ENCODE measurements around the gene SVEP1.

The SVEP1 gene

GRCh38 chr9:110463499-110463898 lies 116.0 kb downstream of the SVEP1 start:
- Mint-ChIP-seq H3K9me3 (no peaks in the 10 kb centered on the region), H3K27me3 (no peaks in the 10 kb centered on the region), H3K4me3 (no peak overlapping the region), H3K27ac (no peak overlapping the region), H3K4me1 (no peaks in the 10 kb centered on the region), H3K36me3 (no peaks in the 10 kb centered on the region)
- DNase-seq: no peak
- CTCF ChIA-PET: no interaction called here

- no peak for DNase-seq
- no peak overlapping the region for H3K4me3 Mint-ChIP-seq
- no peak overlapping the region for H3K27ac Mint-ChIP-seq
- H3K36me3 Mint-ChIP-seq: no peaks in the 10 kb centered on the region
- CTCF ChIA-PET: no interaction called here
- no peaks in the 10 kb centered on the region for H3K27me3 Mint-ChIP-seq
- H3K9me3 Mint-ChIP-seq: no peaks in the 10 kb centered on the region
- H3K4me1 Mint-ChIP-seq: no peaks in the 10 kb centered on the region
Measured at GRCh38 chr9:110457245-110457644, 122.3 kb downstream of the SVEP1 start.

- CTCF ChIA-PET: no interaction called here
- Mint-ChIP-seq H3K27me3 (no peaks in the 10 kb centered on the region), H3K4me3 (no peak overlapping the region), H3K27ac (no peak overlapping the region), H3K4me1 (no peaks in the 10 kb centered on the region), H3K36me3 (no peaks in the 10 kb centered on the region), H3K9me3 (no peaks in the 10 kb centered on the region)
- no peak for DNase-seq
Measured at GRCh38 chr9:110456681-110457080, 122.9 kb downstream of the SVEP1 start.

GRCh38 chr9:110455860-110456259 lies 123.7 kb downstream of the SVEP1 start:
- Mint-ChIP-seq H3K36me3 (no peaks in the 10 kb centered on the region), H3K27me3 (no peaks in the 10 kb centered on the region), H3K9me3 (no peaks in the 10 kb centered on the region), H3K4me3 (no peak overlapping the region), H3K27ac (no peak overlapping the region), H3K4me1 (no peaks in the 10 kb centered on the region)
- CTCF ChIA-PET: no interaction called here
- DNase-seq: no peak

GRCh38 chr9:110452227-110452801 lies 127.2 kb downstream of the SVEP1 start:
- Mint-ChIP-seq H3K27ac (no peak overlapping the region), H3K9me3 (no peaks in the 10 kb centered on the region), H3K4me3 (no peak overlapping the region), H3K27me3 (no peaks in the 10 kb centered on the region), H3K4me1 (no peaks in the 10 kb centered on the region), H3K36me3 (no peaks in the 10 kb centered on the region)
- CTCF ChIA-PET: no interaction called here
- no peak for DNase-seq

GRCh38 chr9:110451726-110452125 lies 127.8 kb downstream of the SVEP1 start:
- no peaks in the 10 kb centered on the region for H3K27me3 Mint-ChIP-seq
- H3K9me3 Mint-ChIP-seq: no peaks in the 10 kb centered on the region
- H3K27ac Mint-ChIP-seq: no peak overlapping the region
- no peak for DNase-seq
- CTCF ChIA-PET: no interaction called here
- no peak overlapping the region for H3K4me3 Mint-ChIP-seq
- no peaks in the 10 kb centered on the region for H3K4me1 Mint-ChIP-seq
- H3K36me3 Mint-ChIP-seq: no peaks in the 10 kb centered on the region

- no peaks in the 10 kb centered on the region for H3K36me3 Mint-ChIP-seq
- H3K4me1 Mint-ChIP-seq: no peaks in the 10 kb centered on the region
- no peak overlapping the region for H3K4me3 Mint-ChIP-seq
- H3K27me3 Mint-ChIP-seq: no peaks in the 10 kb centered on the region
- CTCF ChIA-PET: no interaction called here
- DNase-seq: no peak
- no peak overlapping the region for H3K27ac Mint-ChIP-seq
- peaks cover 2% of the 10 kb centered on the region for H3K9me3 Mint-ChIP-seq
Measured at GRCh38 chr9:110447476-110447875, 132.1 kb downstream of the SVEP1 start.

GRCh38 chr9:110446171-110446570 lies 133.4 kb downstream of the SVEP1 start:
- H3K4me3 Mint-ChIP-seq: no peak overlapping the region
- CTCF ChIA-PET: no interaction called here
- H3K36me3 Mint-ChIP-seq: no peaks in the 10 kb centered on the region
- DNase-seq: no peak
- no peak overlapping the region for H3K27ac Mint-ChIP-seq
- no peaks in the 10 kb centered on the region for H3K4me1 Mint-ChIP-seq
- H3K27me3 Mint-ChIP-seq: no peaks in the 10 kb centered on the region
- peaks cover 2% of the 10 kb centered on the region for H3K9me3 Mint-ChIP-seq

- H3K36me3 Mint-ChIP-seq: no peaks in the 10 kb centered on the region
- DNase-seq: no peak
- no peak overlapping the region for H3K27ac Mint-ChIP-seq
- no peaks in the 10 kb centered on the region for H3K4me1 Mint-ChIP-seq
- H3K27me3 Mint-ChIP-seq: no peaks in the 10 kb centered on the region
- CTCF ChIA-PET: no interaction called here
- H3K9me3 Mint-ChIP-seq: peaks cover 2% of the 10 kb centered on the region
- no peak overlapping the region for H3K4me3 Mint-ChIP-seq
Measured at GRCh38 chr9:110444911-110445310, 134.6 kb downstream of the SVEP1 start.

- no peak overlapping the region for H3K27ac Mint-ChIP-seq
- no peaks in the 10 kb centered on the region for H3K27me3 Mint-ChIP-seq
- H3K4me1 Mint-ChIP-seq: no peaks in the 10 kb centered on the region
- CTCF ChIA-PET: no interaction called here
- H3K36me3 Mint-ChIP-seq: no peaks in the 10 kb centered on the region
- DNase-seq: no peak
- H3K4me3 Mint-ChIP-seq: no peak overlapping the region
- H3K9me3 Mint-ChIP-seq: peaks cover 2% of the 10 kb centered on the region
Measured at GRCh38 chr9:110443866-110444220, 135.7 kb downstream of the SVEP1 start.

GRCh38 chr9:110443146-110443865 lies 136.2 kb downstream of the SVEP1 start:
- CTCF ChIA-PET: interaction anchor here (0.6 kb wide), 1 partner anchor 260 kb away, joined by 3 read pairs; no protein-coding TSS in a partner anchor
- no peak for DNase-seq
- H3K4me1 Mint-ChIP-seq: no peaks in the 10 kb centered on the region
- H3K36me3 Mint-ChIP-seq: no peaks in the 10 kb centered on the region
- H3K4me3 Mint-ChIP-seq: no peak overlapping the region
- H3K27me3 Mint-ChIP-seq: no peaks in the 10 kb centered on the region
- peaks cover 2% of the 10 kb centered on the region for H3K9me3 Mint-ChIP-seq
- no peak overlapping the region for H3K27ac Mint-ChIP-seq

- Mint-ChIP-seq H3K36me3 (no peaks in the 10 kb centered on the region), H3K27ac (no peak overlapping the region), H3K27me3 (no peaks in the 10 kb centered on the region), H3K9me3 (no peaks in the 10 kb centered on the region), H3K4me3 (no peak overlapping the region), H3K4me1 (no peaks in the 10 kb centered on the region)
- CTCF ChIA-PET: interaction anchor here (1.0 kb wide), 1 partner anchor 183 kb away, joined by 3 read pairs; no protein-coding TSS in a partner anchor
- no peak for DNase-seq
Measured at GRCh38 chr9:110440796-110441195, 138.7 kb downstream of the SVEP1 start.

- Mint-ChIP-seq H3K27ac (no peak overlapping the region), H3K9me3 (no peaks in the 10 kb centered on the region), H3K27me3 (no peaks in the 10 kb centered on the region), H3K36me3 (no peaks in the 10 kb centered on the region), H3K4me1 (no peaks in the 10 kb centered on the region), H3K4me3 (no peak overlapping the region)
- DNase-seq: no peak
- CTCF ChIA-PET: interaction anchor here (1.0 kb wide), 1 partner anchor 183 kb away, joined by 3 read pairs; no protein-coding TSS in a partner anchor
Measured at GRCh38 chr9:110440172-110440571, 139.4 kb downstream of the SVEP1 start.

GRCh38 chr9:110432253-110432652 lies 147.3 kb downstream of the SVEP1 start:
- Mint-ChIP-seq H3K36me3 (no peaks in the 10 kb centered on the region), H3K4me1 (no peaks in the 10 kb centered on the region), H3K9me3 (no peaks in the 10 kb centered on the region), H3K4me3 (no peak overlapping the region), H3K27me3 (no peaks in the 10 kb centered on the region), H3K27ac (no peak overlapping the region)
- DNase-seq: no peak
- CTCF ChIA-PET: no interaction called here

GRCh38 chr9:110429453-110429852 lies 150.1 kb downstream of the SVEP1 start:
- Mint-ChIP-seq H3K27ac (no peak overlapping the region), H3K27me3 (no peaks in the 10 kb centered on the region), H3K9me3 (no peaks in the 10 kb centered on the region), H3K4me1 (no peaks in the 10 kb centered on the region), H3K36me3 (no peaks in the 10 kb centered on the region), H3K4me3 (no peak overlapping the region)
- CTCF ChIA-PET: no interaction called here
- no peak for DNase-seq

All from activated naive CD4-positive, alpha-beta T cell treated with anti-CD3 and anti-CD28 coated beads, Interleukin-2, amount 10 ng/mL, durations not matched to agents 7 days and 5 days (primary cell).